K562 (cell line): Measurements from ENCODE around the gene MN1. TPM values are rescaled to one million over a fixed set of nuclear protein-coding genes. Genes with fewer than 3 reads are reported as not detected.

Experiments used
- AFF4 ChIP-seq: sonication (generic); formaldehyde crosslinking; IDR thresholded peaks from 2 replicates; pipeline ENCODE4 v1.8.0; 2023; ENCODE audit warnings: mild to moderate bottlenecking, missing genetic modification reagents
- ARID4B ChIP-seq: sonication (generic); formaldehyde crosslinking; IDR thresholded peaks from 2 replicates; pipeline ENCODE4 v1.8.0; 2022; ENCODE audit warnings: mild to moderate bottlenecking, missing genetic modification reagents
- CREB1 ChIP-seq, 2 experiments: sonication (generic) in 1 of 2; formaldehyde crosslinking in 1 of 2; IDR thresholded peaks; 2 replicates each; pipeline versions ENCODE4 v1.6.1 to v1.8.0; 2012 to 2022; ENCODE audit warnings: inconsistent platforms in 1 of 2, mild to moderate bottlenecking in 1 of 2, missing genetic modification reagents in 1 of 2, moderate library complexity in 1 of 2
- HCFC1 ChIP-seq: IDR thresholded peaks from 2 replicates; pipeline ENCODE4 v1.6.1; 2012; ENCODE audit warnings: low read depth, low read length, improper control_type of control experiment
- HMG20A ChIP-seq: fragments of 450-650 bp; formaldehyde crosslinking; conservative IDR thresholded peaks from 2 replicates; pipeline ENCODE4 v1.4.0; 2020; ENCODE audit warnings: mild to moderate bottlenecking, mixed read lengths
- LEF1 ChIP-seq: fragments of 450-650 bp; IDR thresholded peaks from 2 replicates; pipeline ENCODE4 v1.6.1; 2016; ENCODE audit warnings: mild to moderate bottlenecking
- NFE2 ChIP-seq: IDR thresholded peaks from 2 replicates; pipeline ENCODE4 v1.6.1; 2014; ENCODE audit warnings: antibody characterized with exemption, low read depth
- NFIC ChIP-seq: fragments of 450-650 bp; IDR thresholded peaks from 2 replicates; pipeline ENCODE4 v1.6.1; 2017; ENCODE audit warnings: mild to moderate bottlenecking, inconsistent platforms
- NFYB ChIP-seq: IDR thresholded peaks from 2 replicates; pipeline ENCODE4 v1.6.1; 2011; ENCODE audit warnings: mild to moderate bottlenecking, moderate library complexity; ENCODE audit not compliant: insufficient read length; ENCODE audit errors: extremely low read depth
- NRF1 ChIP-seq, 2 experiments: fragments of 450-650 bp; IDR thresholded peaks in 1 of 2; conservative IDR thresholded peaks in 1 of 2; 2 replicates each; pipeline ENCODE4 v1.6.1; 2014; ENCODE audit warnings: mild to moderate bottlenecking in 2 of 2
- SMARCA4 ChIP-seq: fragments of 450-650 bp; IDR thresholded peaks from 2 replicates; pipeline ENCODE4 v1.6.1; 2016
- SOX6 ChIP-seq: fragments of 450-650 bp; IDR thresholded peaks from 2 replicates; pipeline ENCODE4 v1.6.1; 2014; ENCODE audit warnings: mild to moderate bottlenecking
- SRF ChIP-seq, 2 experiments: fragments of 250-450, 450-650 bp in 1 of 2; sonication (Bioruptor Pico) in 1 of 2; sonication (generic) in 1 of 2; formaldehyde crosslinking; IDR thresholded peaks; 2 replicates each; pipeline versions ENCODE4 v1.5.0 to v1.5.1; 2020 to 2022; ENCODE audit warnings: mild to moderate bottlenecking in 1 of 2, missing genetic modification reagents in 1 of 2
- XRCC3 ChIP-seq: fragments of 450-650 bp; IDR thresholded peaks from 2 replicates; pipeline ENCODE4 v1.6.1; 2017; ENCODE audit warnings: mild to moderate bottlenecking, moderate library complexity
- ZNF263 ChIP-seq: sonication (generic); formaldehyde crosslinking; IDR thresholded peaks from 2 replicates; pipeline ENCODE4 v1.8.0; 2022; ENCODE audit warnings: mild to moderate bottlenecking, missing genetic modification reagents, borderline replicate concordance
- ZNF316 ChIP-seq: fragments of 450-650 bp; IDR thresholded peaks from 2 replicates; pipeline ENCODE4 v1.6.1; 2016
- polyA plus RNA-seq, 8 experiments: library from polyadenylated mRNA; depleted of rRNA in 4 of 8; stranded (reverse) in 5 of 8; unstranded in 3 of 8; fragments of >200 nt; fragmentation: Nextera tagmentation in 2 of 8; fragmentation: Illumina TruSeq in 1 of 8; extraction: Ambion mirVana in 2 of 8; extraction: Trizol in 1 of 8; gene quantifications; 2 replicates each; pipeline versions ENCODE4 v1.2.1 to v1.2.3, GENCODE V29; 2011 to 2014; ENCODE audit warnings: inconsistent platforms in 1 of 8, missing spikeins in 1 of 8
- total RNA-seq, 7 experiments: library from RNA; depleted of rRNA in 6 of 7; stranded (reverse); fragments of >200 nt in 6 of 7; fragmentation: Illumina TruSeq in 2 of 7; extraction: Trizol in 2 of 7; gene quantifications; 2 replicates each; pipeline versions ENCODE4 v1.2.1 to v1.2.3, GENCODE V29; 2011 to 2021; ENCODE audit warnings: low replicate concordance in 1 of 7

MN1 gene
- total and polyA plus RNA-seq, 9 of the 15 experiments (the other 6 are each of a cell fraction or from before 2014, with no cell fraction given): under 0.01 to 0.05 (median 0.03) TPM; not detected in 5

DNA sequence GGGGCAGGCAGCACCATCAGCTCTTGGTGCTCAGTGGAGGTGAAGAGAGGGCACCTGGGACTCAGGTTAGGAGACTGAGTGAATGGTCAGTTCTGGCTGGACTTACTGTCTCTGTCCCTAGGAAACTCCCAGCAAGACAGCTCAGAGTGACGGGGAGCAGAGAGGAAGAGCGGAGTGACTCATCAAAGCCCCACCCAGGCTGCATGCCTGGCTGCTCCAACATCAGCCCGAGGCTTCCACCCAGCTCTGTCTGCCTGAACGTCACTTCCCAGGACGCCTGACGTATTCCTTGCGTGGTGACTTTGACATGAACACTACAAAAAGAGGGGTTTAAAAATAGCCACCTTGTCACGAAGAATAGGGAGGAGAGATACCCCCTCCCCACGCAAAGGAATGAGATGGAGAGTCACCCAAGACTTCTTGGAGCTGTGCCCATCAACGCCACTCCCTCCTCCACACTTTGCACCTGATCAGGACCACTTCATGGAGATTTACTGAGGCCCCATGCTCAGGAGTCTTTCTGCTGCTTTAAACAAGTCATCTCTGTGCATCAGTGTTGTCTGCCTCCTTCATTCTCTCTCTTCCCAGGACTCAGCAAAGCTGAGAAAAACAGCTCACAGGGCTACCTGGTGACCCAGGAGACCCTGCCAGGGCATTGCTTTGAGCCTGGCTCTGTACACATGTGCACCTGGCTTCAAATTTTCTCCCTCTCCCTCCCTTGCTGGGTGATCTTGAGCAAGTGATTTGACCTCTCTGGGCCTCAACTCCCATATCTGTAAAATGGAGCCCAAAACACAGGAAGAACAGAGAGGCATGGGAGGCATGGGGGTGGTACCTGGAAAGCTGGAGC lies 83.1 kb downstream of the MN1 start (continued):
- peak in 1 of 2 experiments; percentile 29; a peak in 2 of 4 replicates for TF ChIP-seq NRF1 (conservative IDR thresholded peaks at IDR 0.05 in 1 of 2, IDR thresholded peaks at IDR 0.05 in 1 of 2)
- TF ChIP-seq ARID4B (CRISPR knock-in tag): no peak
- TF ChIP-seq CREB1 (IDR thresholded peaks at IDR 0.05): peak; percentile 83
- TF ChIP-seq CREB1 (CRISPR knock-in tag; IDR thresholded peaks at IDR 0.05): peak; percentile 43; the same call in 1 of the 2 replicates
- no peak for TF ChIP-seq SOX6
- TF ChIP-seq NFYB: no peak
- no peak for TF ChIP-seq HMG20A (CRISPR knock-in tag)
- TF ChIP-seq HCFC1: no peak
- TF ChIP-seq LEF1: no peak
- TF ChIP-seq AFF4: no peak
- TF ChIP-seq ZNF263 (CRISPR knock-in tag): peak; percentile 83
- TF ChIP-seq XRCC3: no peak
- peak; percentile 76 for TF ChIP-seq NFE2
- TF ChIP-seq NFIC: peak; percentile 78
- TF ChIP-seq ZNF316: peak; percentile 55
- TF ChIP-seq SMARCA4: peak; percentile 68; the same call in 1 of the 2 replicates
- no peak for TF ChIP-seq SRF (CRISPR knock-in tag; IDR thresholded peaks at IDR 0.05)
